ENCODE measurements around the gene GRB2.

DNA sequence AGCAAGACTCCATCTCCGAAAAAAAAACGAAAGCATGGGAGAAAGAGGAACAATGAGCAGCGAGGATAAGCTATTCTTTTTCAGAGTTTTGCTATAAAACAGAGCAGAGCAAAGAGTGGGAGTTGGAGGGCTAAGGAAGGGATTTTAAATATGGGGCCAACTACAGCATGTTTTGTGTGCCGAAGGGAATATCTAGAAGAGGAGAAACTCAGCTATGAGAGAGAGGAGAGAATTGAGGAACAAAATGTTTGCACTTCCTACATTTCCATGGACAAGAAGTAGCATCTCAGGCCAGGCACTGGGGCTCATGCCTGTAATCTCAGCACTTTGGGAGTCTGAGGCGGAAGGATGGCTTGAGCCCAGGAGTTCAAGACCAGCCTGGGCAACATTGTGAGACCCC is 13.1 kb upstream of the GRB2 start:
- TF ChIP-seq, protein P1, sequence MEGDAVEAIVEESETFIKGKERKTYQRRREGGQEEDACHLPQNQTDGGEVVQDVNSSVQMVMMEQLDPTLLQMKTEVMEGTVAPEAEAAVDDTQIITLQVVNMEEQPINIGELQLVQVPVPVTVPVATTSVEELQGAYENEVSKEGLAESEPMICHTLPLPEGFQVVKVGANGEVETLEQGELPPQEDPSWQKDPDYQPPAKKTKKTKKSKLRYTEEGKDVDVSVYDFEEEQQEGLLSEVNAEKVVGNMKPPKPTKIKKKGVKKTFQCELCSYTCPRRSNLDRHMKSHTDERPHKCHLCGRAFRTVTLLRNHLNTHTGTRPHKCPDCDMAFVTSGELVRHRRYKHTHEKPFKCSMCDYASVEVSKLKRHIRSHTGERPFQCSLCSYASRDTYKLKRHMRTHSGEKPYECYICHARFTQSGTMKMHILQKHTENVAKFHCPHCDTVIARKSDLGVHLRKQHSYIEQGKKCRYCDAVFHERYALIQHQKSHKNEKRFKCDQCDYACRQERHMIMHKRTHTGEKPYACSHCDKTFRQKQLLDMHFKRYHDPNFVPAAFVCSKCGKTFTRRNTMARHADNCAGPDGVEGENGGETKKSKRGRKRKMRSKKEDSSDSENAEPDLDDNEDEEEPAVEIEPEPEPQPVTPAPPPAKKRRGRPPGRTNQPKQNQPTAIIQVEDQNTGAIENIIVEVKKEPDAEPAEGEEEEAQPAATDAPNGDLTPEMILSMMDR (IDR thresholded peaks at IDR 0.05; ENCODE audit: poor library complexity) = no peak
- TF ChIP-seq EZH2 (IDR thresholded peaks at IDR 0.05; ENCODE audit: borderline replicate concordance) = no peak
- no peak for TF ChIP-seq EZH2phosphoT487 (IDR thresholded peaks at IDR 0.05; ENCODE audit: low read depth, severe bottlenecking, unreplicated experiment)
